SK-N-SH (cell line): ENCODE measurements around the gene RNF7. TPM values are rescaled to one million over a fixed set of nuclear protein-coding genes. Genes with fewer than 3 reads are reported as not detected.

Source experiments
- CTCF ChIA-PET: fragments of 300-600, 350-600 bp; formaldehyde crosslinking; extraction: SDS; loops from one replicate; lab custom pipeline; 2021; lab: Yijun Ruan, JAX
- POLR2A ChIA-PET: fragments of 350-600 bp; sonication (Branson Sonifier 250); formaldehyde crosslinking; extraction: SDS; loops from one replicate; lab custom pipeline; 2020; ENCODE audit warnings: antibody characterized with exemption, inconsistent platforms; lab: Yijun Ruan, JAX
- DNase-seq: peaks from one replicate; pipeline ENCODE4 v3.0.0; 2012
- H2AFZ ChIP-seq: fragments of 200-600 bp; sonication (generic); 2 replicates; pipeline ENCODE4 v1.8.1; 2016; ENCODE audit warnings: antibody characterized with exemption, mild to moderate bottlenecking, low read depth
- H3F3A ChIP-seq: fragments of 200-600 bp; sonication (generic); replicated peaks from 2 replicates; pipeline ENCODE3; 2016; ENCODE audit warnings: antibody characterized with exemption, mild to moderate bottlenecking; ENCODE audit not compliant: insufficient read depth
- H3K27ac ChIP-seq, 2 experiments: fragments of 200-500 bp in 1 of 2; fragments of 200-600 bp in 1 of 2; sonication (Bioruptor generic) in 1 of 2; sonication (generic), shearing (Covaris generic) in 1 of 2; 2 replicates each; pipeline versions ENCODE4 v1.5.1 to v1.6.1; 2014 to 2016; ENCODE audit warnings: low read depth in 2 of 2, inconsistent platforms in 1 of 2, low read length in 1 of 2, mild to moderate bottlenecking in 1 of 2, mixed read lengths in 1 of 2
- H3K27me3 ChIP-seq: fragments of 200-600 bp; sonication (generic), shearing (Covaris generic); 2 replicates; pipeline ENCODE4 v1.6.1; 2016; ENCODE audit warnings: mixed run types; ENCODE audit not compliant: insufficient read depth
- H3K36me3 ChIP-seq, 2 experiments: fragments of 200-500 bp in 1 of 2; fragments of 200-600 bp in 1 of 2; sonication (Bioruptor generic) in 1 of 2; sonication (generic) in 1 of 2; replicated peaks in 1 of 2; 2 replicates each; pipeline versions ENCODE3 to v1.5.1; 2014 to 2016; ENCODE audit warnings: low read length in 1 of 2, mild to moderate bottlenecking in 1 of 2; ENCODE audit not compliant: insufficient read depth in 2 of 2, control insufficient read depth in 1 of 2
- H3K4me1 ChIP-seq, 2 experiments: fragments of 200-500 bp in 1 of 2; fragments of 200-600 bp in 1 of 2; sonication (Bioruptor generic) in 1 of 2; sonication (generic), shearing (Covaris generic) in 1 of 2; 2 replicates each; pipeline versions ENCODE4 v1.5.1 to v1.6.1; 2014 to 2016; ENCODE audit warnings: low read depth in 1 of 2, low read length in 1 of 2, mixed run types in 1 of 2; ENCODE audit not compliant: insufficient read depth in 2 of 2, control insufficient read depth in 1 of 2
- H3K4me2 ChIP-seq: fragments of 200-600 bp; sonication (generic), shearing (Covaris generic); 2 replicates; pipeline ENCODE4 v1.6.1; 2017; ENCODE audit warnings: mixed run types
- H3K4me3 ChIP-seq, 2 experiments: fragments of 200-500 bp in 1 of 2; fragments of 200-600 bp in 1 of 2; sonication (Bioruptor generic) in 1 of 2; sonication (generic), shearing (Covaris generic) in 1 of 2; 2 replicates each; pipeline versions ENCODE4 v1.5.1 to v1.8.1; 2014 to 2016; ENCODE audit warnings: low read depth in 2 of 2, inconsistent platforms in 1 of 2, low read length in 1 of 2, mild to moderate bottlenecking in 1 of 2, mixed read lengths in 1 of 2, moderate library complexity in 1 of 2
- H3K79me2 ChIP-seq: fragments of 200-600 bp; sonication (generic); 2 replicates; pipeline ENCODE4 v1.8.1; 2017; ENCODE audit warnings: mild to moderate bottlenecking; ENCODE audit not compliant: insufficient read depth
- H3K9ac ChIP-seq: fragments of 200-600 bp; sonication (generic); 2 replicates; pipeline ENCODE4 v1.6.1; 2017; ENCODE audit warnings: mixed run types
- H3K9me2 ChIP-seq: fragments of 200-600 bp; sonication (generic); 2 replicates; pipeline ENCODE4 v1.6.1; 2017; ENCODE audit warnings: mixed run types
- H3K9me3 ChIP-seq: fragments of 200-600 bp; sonication (generic); 2 replicates; pipeline ENCODE4 v1.6.1; 2017; ENCODE audit warnings: mixed run types, mild to moderate bottlenecking, moderate library complexity
- H4K20me1 ChIP-seq: fragments of 200-600 bp; sonication (generic); 2 replicates; pipeline ENCODE4 v1.6.1; 2017; ENCODE audit warnings: mild to moderate bottlenecking, mixed run types; ENCODE audit not compliant: insufficient read depth
- CTCF ChIP-seq: fragments of 200-600 bp; sonication (generic); IDR thresholded peaks from 2 replicates; pipeline ENCODE4 v1.6.1; 2017; ENCODE audit warnings: antibody characterized with exemption, mild to moderate bottlenecking, moderate library complexity
- ELF1 ChIP-seq: IDR thresholded peaks from 2 replicates; pipeline ENCODE4 v1.4.0; 2012
- EP300 ChIP-seq, 2 experiments: IDR thresholded peaks; 2 replicates each; pipeline versions ENCODE4 v1.4.0 to v1.6.1; 2012; ENCODE audit warnings: borderline replicate concordance in 1 of 2, low read depth in 1 of 2, low read length in 1 of 2
- FOSL2 ChIP-seq: IDR thresholded peaks from 2 replicates; pipeline ENCODE4 v1.4.0; 2012; ENCODE audit warnings: low read depth, mild to moderate bottlenecking, moderate library complexity, borderline replicate concordance
- FOXM1 ChIP-seq: IDR thresholded peaks from 2 replicates; pipeline ENCODE4 v1.4.0; 2012; ENCODE audit warnings: low read depth, mild to moderate bottlenecking
- GABPA ChIP-seq: IDR thresholded peaks from 2 replicates; pipeline ENCODE4 v1.4.0; 2012; ENCODE audit warnings: low read depth, mild to moderate bottlenecking
- JUND ChIP-seq: IDR thresholded peaks from 2 replicates; pipeline ENCODE4 v1.4.0; 2012
- MEF2A ChIP-seq: IDR thresholded peaks from 2 replicates; pipeline ENCODE4 v1.4.0; 2012; ENCODE audit warnings: low read depth, borderline replicate concordance
- POLR2AphosphoS5 ChIP-seq: IDR thresholded peaks from 2 replicates; pipeline ENCODE4 v1.6.1; 2012; ENCODE audit warnings: low read depth, low read length
- RAD21 ChIP-seq: IDR thresholded peaks from 2 replicates; pipeline ENCODE4 v1.6.1; 2012; ENCODE audit warnings: mild to moderate bottlenecking, low read length
- RCOR1 ChIP-seq: fragments of 150-350 bp; IDR thresholded peaks from 2 replicates; pipeline ENCODE4 v1.6.1; 2017; ENCODE audit warnings: antibody characterized with exemption, low read length
- REST ChIP-seq: IDR thresholded peaks from 2 replicates; pipeline ENCODE4 v1.6.1; 2012; ENCODE audit warnings: mild to moderate bottlenecking, low read depth, low read length, moderate library complexity
- RXRA ChIP-seq: IDR thresholded peaks from 2 replicates; pipeline ENCODE4 v1.4.0; 2012; ENCODE audit warnings: low read depth, mild to moderate bottlenecking, borderline replicate concordance
- SIN3A ChIP-seq: IDR thresholded peaks from 2 replicates; pipeline ENCODE4 v1.6.1; 2012; ENCODE audit warnings: low read depth, mild to moderate bottlenecking, low read length, moderate library complexity, borderline replicate concordance
- TAF1 ChIP-seq: IDR thresholded peaks from 2 replicates; pipeline ENCODE4 v1.6.1; 2012; ENCODE audit warnings: low read depth, mild to moderate bottlenecking, low read length, moderate library complexity, borderline replicate concordance
- USF2 ChIP-seq: fragments of 150-350 bp; IDR thresholded peaks from 2 replicates; pipeline ENCODE4 v1.6.1; 2017; ENCODE audit warnings: antibody characterized with exemption, low read length, low read depth, borderline replicate concordance
- ZBTB33 ChIP-seq: IDR thresholded peaks from 2 replicates; pipeline ENCODE4 v1.4.0; 2012; ENCODE audit warnings: low read depth, borderline replicate concordance
- WGBS: methylation state at CpG from one replicate; pipeline ENCODE4 v1.1.6; 2017; ENCODE audit warnings: low lambda C conversion rate; 5-methylcytosine and 5-hydroxymethylcytosine counted together
- polyA plus RNA-seq, 3 experiments: library from polyadenylated mRNA; depleted of rRNA; stranded (reverse); fragments of >200 nt; gene quantifications; 2 replicates each; pipeline ENCODE4 v1.2.3, GENCODE V29; 2012

The RNF7 gene
- polyA plus RNA-seq, 1 of the 3 experiments (the other 2 are of a cell fraction): 77.1 TPM

- H3K27ac ChIP-seq: no peak overlapping the region
- TF ChIP-seq MEF2A: no peak
- no peak for TF ChIP-seq RCOR1
- no peak for TF ChIP-seq CTCF
- H2AFZ ChIP-seq: no peak overlapping the region
- H3K27me3 ChIP-seq: no peaks in the 10 kb centered on the region
- DNase-seq: no peak
- CTCF ChIA-PET: interaction anchor here (0.9 kb wide), 1 partner anchor 91 kb away, joined by 3 read pairs; no protein-coding TSS in a partner anchor
- H3K9ac ChIP-seq: no peak overlapping the region
- H4K20me1 ChIP-seq: no peaks in the 10 kb centered on the region
- no peaks in the 10 kb centered on the region for H3K9me2 ChIP-seq
- no peaks in the 10 kb centered on the region for H3K9me3 ChIP-seq
- no peaks in the 10 kb centered on the region for H3K36me3 ChIP-seq
- no peaks in the 10 kb centered on the region for H3K79me2 ChIP-seq
- WGBS: 76% methylated on average over 7 of the region's 8 CpGs
- no peaks in the 10 kb centered on the region for H3K4me1 ChIP-seq
- H3K4me3 ChIP-seq: no peak overlapping the region
- POLR2A ChIA-PET: no interaction called here
- H3K4me2 ChIP-seq: no peak overlapping the region
- H3F3A ChIP-seq: no peaks in the 10 kb centered on the region
Observed at GRCh38 chr3:141784096-141784495, 46.0 kb downstream of the RNF7 start.

- ChIA-PET POLR2A (no interaction called here), CTCF (interaction anchor here (0.9 kb wide), 1 partner anchor 91 kb away, joined by 3 read pairs; no protein-coding TSS in a partner anchor)
- DNase-seq: no peak
- Histone ChIP-seq H3K36me3 (no peaks in the 10 kb centered on the region), H3K27ac (no peak overlapping the region), H3K9ac (no peak overlapping the region), H3K9me3 (no peaks in the 10 kb centered on the region), H3K27me3 (no peaks in the 10 kb centered on the region), H3K4me2 (no peak overlapping the region), H3K4me1 (no peaks in the 10 kb centered on the region), H3K9me2 (no peaks in the 10 kb centered on the region), H2AFZ (no peak overlapping the region), H3F3A (no peaks in the 10 kb centered on the region), H4K20me1 (no peaks in the 10 kb centered on the region), H3K4me3 (no peak overlapping the region), H3K79me2 (no peaks in the 10 kb centered on the region)
- WGBS: 46% methylated on average over 2 of the region's 2 CpGs
- no peak for TF ChIP-seq POLR2AphosphoS5
- no peak for TF ChIP-seq FOSL2
- TF ChIP-seq REST: no peak
- no peak for TF ChIP-seq FOXM1
- no peak for TF ChIP-seq ELF1
- TF ChIP-seq EP300 (IDR thresholded peaks at IDR 0.05; ENCODE audit: borderline replicate concordance in 1 of 2, low read depth in 1 of 2, low read length in 1 of 2): no peak
- no peak for TF ChIP-seq SIN3A
- TF ChIP-seq USF2: no peak
- no peak for TF ChIP-seq TAF1
- no peak for TF ChIP-seq GABPA
- no peak for TF ChIP-seq ZBTB33
- TF ChIP-seq RAD21: no peak
- TF ChIP-seq JUND: no peak
- no peak for TF ChIP-seq RXRA
Observed at GRCh38 chr3:141784531-141784930, 46.4 kb downstream of the RNF7 start.
